Panc1 (cell line): ENCODE data around the gene PNO1. TPM values are rescaled to one million over a fixed set of nuclear protein-coding genes. Genes with fewer than 3 reads are reported as not detected.
A peak's percentile ranks its signal among the peaks of the same experiment; 100 is the strongest.

Source experiments
- ATAC-seq: fragments of 200-7000 bp; cut with Tn5 transposase; 2 replicates; pipeline ENCODE4 v1.9.1; 2020; ENCODE audit warnings: mild to moderate bottlenecking, moderate library complexity
- BruUV-seq: library from RNA; stranded (reverse); fragments of 400-500 nt; replicated peaks from 2 replicates; lab custom pipeline; 2021; lab: Mats Ljungman, UMichigan
- CTCF ChIA-PET: fragments of 300-600 bp; sonication (Branson Sonifier 250); formaldehyde crosslinking; loops from one replicate; lab custom pipeline; 2022; ENCODE audit warnings: antibody characterized with exemption; lab: Charles Lee
- POLR2A ChIA-PET: fragments of 300-600 bp; sonication (Branson Sonifier 250); formaldehyde crosslinking; loops from one replicate; lab custom pipeline; 2022; ENCODE audit warnings: antibody characterized with exemption; lab: Charles Lee
- DNase-seq: peaks from one replicate; pipeline ENCODE4 v3.0.0-alpha.2; 2010; ENCODE audit warnings: low read depth, low spot score
- H3K27ac ChIP-seq: 2 replicates; pipeline ENCODE4 v1.5.1; 2011; ENCODE audit warnings: mild to moderate bottlenecking, low read length, inconsistent platforms
- H3K27me3 ChIP-seq: fragments of 200-500 bp; sonication (Bioruptor generic); 2 replicates; pipeline ENCODE4 v1.6.0; 2014; ENCODE audit warnings: low read length, inconsistent platforms; ENCODE audit not compliant: control insufficient read depth, insufficient read depth
- H3K36me3 ChIP-seq: fragments of 200-500 bp; sonication (Bioruptor generic); 2 replicates; pipeline ENCODE4 v1.5.1; 2014; ENCODE audit warnings: inconsistent platforms, mild to moderate bottlenecking, low read length, moderate library complexity; ENCODE audit not compliant: control insufficient read depth, insufficient read depth
- H3K4me1 ChIP-seq: 2 replicates; pipeline ENCODE4 v1.5.1; 2011; ENCODE audit warnings: inconsistent platforms, mild to moderate bottlenecking, low read length, moderate library complexity; ENCODE audit not compliant: control insufficient read depth, insufficient read depth
- H3K4me3 ChIP-seq, 2 experiments: 2 replicates each; pipeline ENCODE4 v1.5.1; 2011 to 2012; ENCODE audit warnings: low read depth in 2 of 2, low read length in 2 of 2, mild to moderate bottlenecking in 2 of 2, inconsistent platforms in 1 of 2, moderate library complexity in 1 of 2
- H3K9me3 ChIP-seq: fragments of 200-500 bp; sonication (Bioruptor generic); 2 replicates; pipeline ENCODE4 v1.5.1; 2014; ENCODE audit warnings: low read depth, mild to moderate bottlenecking, inconsistent platforms, low read length, moderate library complexity; ENCODE audit not compliant: control insufficient read depth, insufficient read depth
- CTCF ChIP-seq: fragments of 450-650 bp; IDR thresholded peaks from 2 replicates; pipeline ENCODE4 v1.5.1; 2017; ENCODE audit warnings: mild to moderate bottlenecking
- POLR2AphosphoS5 ChIP-seq: IDR thresholded peaks from 2 replicates; pipeline ENCODE4 v1.6.1; 2012; ENCODE audit warnings: mild to moderate bottlenecking, low read depth, low read length, moderate library complexity
- SIN3A ChIP-seq: IDR thresholded peaks from 2 replicates; pipeline ENCODE4 v1.6.1; 2012; ENCODE audit warnings: low read depth, mild to moderate bottlenecking, low read length, moderate library complexity, borderline replicate concordance; ENCODE audit not compliant: insufficient read depth
- TCF7L2 ChIP-seq: IDR thresholded peaks from 2 replicates; pipeline ENCODE4 v1.6.1; 2011; ENCODE audit warnings: mild to moderate bottlenecking, low read depth, low read length, inconsistent platforms
- in situ Hi-C: cut with HindIII; loops from 2 replicates; pipeline ENCODE4 v1.10.0; 2016; ENCODE audit warnings: low sequenced_read_pairs, low pct_unique_long_range_greater_than_20kb
- intact Hi-C: fragments of 100-400 bp; cut with micrococcal nuclease; formaldehyde crosslinking; loops from one replicate; pipeline ENCODE4 v1.10.0; 2022; ENCODE audit not compliant: unreplicated experiment
- total RNA-seq: library from RNA; stranded (reverse); gene quantifications from one replicate; pipeline ENCODE4 v1.2.1, GENCODE V29; 2021; ENCODE audit not compliant: unreplicated experiment
- TF ChIP-seq, protein P1 (sequence below), 2 experiments: IDR thresholded peaks; 2 replicates each; pipeline ENCODE4 v1.6.1; 2011 to 2012; ENCODE audit warnings: low read depth in 2 of 2, control low read depth in 1 of 2, low read length in 1 of 2, mild to moderate bottlenecking in 1 of 2, moderate library complexity in 1 of 2; ENCODE audit not compliant: insufficient read depth in 1 of 2

The PNO1 gene
- total RNA-seq, 1 experiment from 2014 or later = 37.7 TPM

GRCh38 chr2:68223419-68223818 is 65.7 kb downstream of the PNO1 start:
- DNase-seq (no peak), ATAC-seq (no peak)
- H3K27me3 ChIP-seq = no peaks in the 10 kb centered on the region
- ChIA-PET CTCF (no interaction called here), POLR2A (no interaction called here)
- in situ Hi-C loops (no loop called here), intact Hi-C loops (no loop called here)
- peaks cover 22% of the 10 kb centered on the region for H3K4me1 ChIP-seq
- no peaks in the 10 kb centered on the region for H3K9me3 ChIP-seq
- TF ChIP-seq TCF7L2 (no peak), POLR2AphosphoS5 (no peak), SIN3A (no peak), CTCF (no peak)
- TF ChIP-seq, protein P1, sequence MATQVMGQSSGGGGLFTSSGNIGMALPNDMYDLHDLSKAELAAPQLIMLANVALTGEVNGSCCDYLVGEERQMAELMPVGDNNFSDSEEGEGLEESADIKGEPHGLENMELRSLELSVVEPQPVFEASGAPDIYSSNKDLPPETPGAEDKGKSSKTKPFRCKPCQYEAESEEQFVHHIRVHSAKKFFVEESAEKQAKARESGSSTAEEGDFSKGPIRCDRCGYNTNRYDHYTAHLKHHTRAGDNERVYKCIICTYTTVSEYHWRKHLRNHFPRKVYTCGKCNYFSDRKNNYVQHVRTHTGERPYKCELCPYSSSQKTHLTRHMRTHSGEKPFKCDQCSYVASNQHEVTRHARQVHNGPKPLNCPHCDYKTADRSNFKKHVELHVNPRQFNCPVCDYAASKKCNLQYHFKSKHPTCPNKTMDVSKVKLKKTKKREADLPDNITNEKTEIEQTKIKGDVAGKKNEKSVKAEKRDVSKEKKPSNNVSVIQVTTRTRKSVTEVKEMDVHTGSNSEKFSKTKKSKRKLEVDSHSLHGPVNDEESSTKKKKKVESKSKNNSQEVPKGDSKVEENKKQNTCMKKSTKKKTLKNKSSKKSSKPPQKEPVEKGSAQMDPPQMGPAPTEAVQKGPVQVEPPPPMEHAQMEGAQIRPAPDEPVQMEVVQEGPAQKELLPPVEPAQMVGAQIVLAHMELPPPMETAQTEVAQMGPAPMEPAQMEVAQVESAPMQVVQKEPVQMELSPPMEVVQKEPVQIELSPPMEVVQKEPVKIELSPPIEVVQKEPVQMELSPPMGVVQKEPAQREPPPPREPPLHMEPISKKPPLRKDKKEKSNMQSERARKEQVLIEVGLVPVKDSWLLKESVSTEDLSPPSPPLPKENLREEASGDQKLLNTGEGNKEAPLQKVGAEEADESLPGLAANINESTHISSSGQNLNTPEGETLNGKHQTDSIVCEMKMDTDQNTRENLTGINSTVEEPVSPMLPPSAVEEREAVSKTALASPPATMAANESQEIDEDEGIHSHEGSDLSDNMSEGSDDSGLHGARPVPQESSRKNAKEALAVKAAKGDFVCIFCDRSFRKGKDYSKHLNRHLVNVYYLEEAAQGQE (IDR thresholded peaks at IDR 0.05; ENCODE audit: insufficient read depth in 1 of 2, low read depth in 2 of 2, low read length in 1 of 2) = no peak
- H3K27ac ChIP-seq = no peak overlapping the region
- BruUV-seq = no TSS peak
- no peaks in the 10 kb centered on the region; the same call in 1 of the 2 replicates for H3K36me3 ChIP-seq
- H3K4me3 ChIP-seq = no peak overlapping the region

DNA sequence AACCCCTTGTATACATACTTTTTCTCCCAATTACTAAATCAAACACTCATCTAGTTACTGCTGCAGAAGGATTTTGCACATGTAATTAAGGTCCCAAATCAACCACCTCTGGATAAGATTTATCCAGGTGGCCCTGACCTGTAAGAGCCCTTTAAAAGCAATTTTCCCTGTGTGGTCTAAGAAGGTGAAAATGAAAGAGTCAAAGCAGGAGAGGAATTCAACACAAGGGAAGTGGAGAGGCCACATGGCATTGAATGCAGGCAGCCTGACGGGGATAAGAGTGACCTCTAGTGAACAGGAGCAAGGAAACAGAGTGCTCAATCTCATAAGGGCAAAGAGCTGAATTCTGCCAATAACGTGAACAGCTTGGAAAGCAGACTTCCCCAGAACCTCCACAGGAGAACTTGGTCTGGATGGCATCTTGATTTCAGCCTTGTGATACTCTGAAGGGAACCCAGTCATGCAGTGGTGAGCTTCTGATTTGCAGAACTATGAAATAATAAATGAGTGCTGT is 67.5 kb downstream of the PNO1 start:
- CTCF ChIA-PET = interaction anchor here (0.7 to 1.0 kb wide), 2 partner anchors 29 to 50 kb away, joined by 3 to 6 read pairs; no protein-coding TSS in a partner anchor

More for the DNA sequence above, 67.5 kb downstream of the PNO1 start:
- POLR2A ChIA-PET = no interaction called here
- DNase-seq (peak; percentile 30), ATAC-seq (peak; percentile 96)
- intact Hi-C loops (no loop called here), in situ Hi-C loops (no loop called here)
- peaks cover 15% of the 10 kb centered on the region for H3K4me1 ChIP-seq
- TF ChIP-seq TCF7L2 (no peak), CTCF (peak; percentile 73), POLR2AphosphoS5 (no peak)
- TF ChIP-seq, protein P1 (IDR thresholded peaks at IDR 0.05; ENCODE audit: insufficient read depth in 1 of 2, low read depth in 2 of 2, low read length in 1 of 2) = no peak
- no peaks in the 10 kb centered on the region; the same call in 1 of the 2 replicates for H3K36me3 ChIP-seq
- H3K9me3 ChIP-seq = no peaks in the 10 kb centered on the region
- H3K27me3 ChIP-seq = no peaks in the 10 kb centered on the region
- H3K27ac ChIP-seq = peak overlapping the region; percentile 11; the same call in 1 of the 2 replicates
- no TSS peak for BruUV-seq
- no peak overlapping the region for H3K4me3 ChIP-seq
